Kidney (tissue), 14 donors: Measurements from ENCODE around the gene ZGPAT. TPM values are rescaled to one million over a fixed set of nuclear protein-coding genes. Genes with fewer than 3 reads are reported as not detected.

ENCODE experiments used
- DNase-seq, 5 donors: peaks; one replicate each; pipeline ENCODE4 v3.0.0-alpha.2; 2013 to 2020
- FAIRE-seq: peaks from 2 replicates; lab custom pipeline; 2012; peaks lifted over from hg19 to GRCh38; lab: Jason Lieb, UNC
- H3K27ac ChIP-seq, 2 donors: one replicate each; pipeline ENCODE4 v1.7.0; 2013; ENCODE audit warnings: low read depth in 2 of 2, low read length in 2 of 2, inconsistent platforms in 1 of 2
- H3K27me3 ChIP-seq: one replicate; pipeline ENCODE4 v1.7.1; 2013; ENCODE audit warnings: low read length, inconsistent platforms; ENCODE audit not compliant: control insufficient read depth, insufficient read depth
- H3K36me3 ChIP-seq, 3 donors: one replicate each; pipeline versions ENCODE4 v1.7.0 to v1.7.1; 2013; ENCODE audit warnings: low read length in 3 of 3, control low read depth in 1 of 3, inconsistent platforms in 1 of 3; ENCODE audit not compliant: insufficient read depth in 3 of 3, control insufficient read depth in 2 of 3
- H3K4me1 ChIP-seq, 3 donors: one replicate each; pipeline versions ENCODE4 v1.7.0 to v1.7.1; 2013; ENCODE audit warnings: low read length in 3 of 3, inconsistent platforms in 1 of 3, low read depth in 1 of 3; ENCODE audit not compliant: control insufficient read depth in 2 of 3, insufficient read depth in 2 of 3
- H3K4me3 ChIP-seq, 3 donors: one replicate each; pipeline versions ENCODE4 v1.7.0 to v1.8.1; 2013; ENCODE audit warnings: low read length in 3 of 3, control low read depth in 1 of 3, inconsistent platforms in 1 of 3
- H3K9ac ChIP-seq, 3 donors: one replicate each; pipeline versions ENCODE4 v1.7.0 to v1.7.1; 2013; ENCODE audit warnings: low read length in 3 of 3, control low read depth in 1 of 3, inconsistent platforms in 1 of 3
- H3K9me3 ChIP-seq, 3 donors: one replicate each; pipeline versions ENCODE4 v1.7.0 to v1.7.1; 2013; ENCODE audit warnings: low read length in 3 of 3, control low read depth in 1 of 3, inconsistent platforms in 1 of 3; ENCODE audit not compliant: control insufficient read depth in 2 of 3, insufficient read depth in 1 of 3
- intact Hi-C: fragments of 100-400 bp; cut with DNase I; formaldehyde crosslinking; loops from one replicate; pipeline ENCODE4 v1.11.1; 2022
- polyA plus RNA-seq: library from polyadenylated mRNA; stranded (reverse); fragments of 350-450 nt; fragmentation: Illumina TruSeq; extraction: RNeasy Lipid Tissue Mini Kit (QIAGEN cat#74804); gene quantifications from one replicate; pipeline ENCODE4 v1.2.3, GENCODE V29; 2014; ENCODE audit warnings: low read depth, low replicate concordance; ENCODE audit not compliant: insufficient read depth
- total RNA-seq: library from RNA; stranded (reverse); fragmentation: NEBNext Ultra II Directional; extraction: Animal tissue kit (Norgen Biotek cat#: 25700); gene quantifications from one replicate; pipeline ENCODE4 v1.2.1, GENCODE V29; 2021
- TF ChIP-seq, protein P1 (sequence below): IDR thresholded peaks from 3 replicates; pipeline ENCODE4 v1.5.1; 2012; ENCODE audit warnings: mild to moderate bottlenecking, moderate library complexity, borderline replicate concordance; ENCODE audit not compliant: insufficient read depth; ENCODE audit errors: extremely low read depth
- donor health status: control.
- donor health status: control.
- donor health status: control.
- donor health status: control.
- donor health status: control.
- donor health status: DM: yes; HTN: yes; CAD: no.
- donor health status: Normal renal cell carcinoma (clear cell type).

ZGPAT gene
- total and polyA plus RNA-seq, 2 donors from 2014 or later: 30.5 to 39.6 TPM

DNA sequence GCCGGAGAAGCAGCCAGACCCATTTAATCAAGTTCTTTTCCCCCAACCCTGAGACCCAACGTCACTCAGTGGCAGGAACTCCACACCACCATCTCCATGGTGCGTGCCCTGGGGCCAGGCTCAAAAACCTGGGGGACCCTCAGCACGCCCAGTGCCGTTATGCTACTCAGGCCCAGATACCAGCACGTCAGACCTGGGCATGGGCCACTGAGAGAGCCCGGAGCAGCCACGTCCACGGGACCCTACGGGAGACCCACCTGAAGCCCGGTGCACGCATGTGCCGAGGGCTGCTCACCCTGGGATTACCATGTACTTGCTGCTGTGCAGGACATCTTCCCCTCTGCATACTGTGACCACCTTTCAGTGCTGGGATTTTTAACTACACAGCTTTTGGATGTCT, 45.5 kb downstream of the ZGPAT start:
- Histone ChIP-seq H3K4me1 (peaks cover 0 to 3% (median 3%) of the 10 kb centered on the region in 3 donors), H3K27ac (no peak overlapping the region), H3K9me3 (no peaks in the 10 kb centered on the region), H3K4me3 (no peak overlapping the region), H3K9ac (no peak overlapping the region), H3K36me3 (no peaks in the 10 kb centered on the region), H3K27me3 (no peaks in the 10 kb centered on the region)
- FAIRE-seq (no peak), DNase-seq (no peak)
- TF ChIP-seq, protein P1, sequence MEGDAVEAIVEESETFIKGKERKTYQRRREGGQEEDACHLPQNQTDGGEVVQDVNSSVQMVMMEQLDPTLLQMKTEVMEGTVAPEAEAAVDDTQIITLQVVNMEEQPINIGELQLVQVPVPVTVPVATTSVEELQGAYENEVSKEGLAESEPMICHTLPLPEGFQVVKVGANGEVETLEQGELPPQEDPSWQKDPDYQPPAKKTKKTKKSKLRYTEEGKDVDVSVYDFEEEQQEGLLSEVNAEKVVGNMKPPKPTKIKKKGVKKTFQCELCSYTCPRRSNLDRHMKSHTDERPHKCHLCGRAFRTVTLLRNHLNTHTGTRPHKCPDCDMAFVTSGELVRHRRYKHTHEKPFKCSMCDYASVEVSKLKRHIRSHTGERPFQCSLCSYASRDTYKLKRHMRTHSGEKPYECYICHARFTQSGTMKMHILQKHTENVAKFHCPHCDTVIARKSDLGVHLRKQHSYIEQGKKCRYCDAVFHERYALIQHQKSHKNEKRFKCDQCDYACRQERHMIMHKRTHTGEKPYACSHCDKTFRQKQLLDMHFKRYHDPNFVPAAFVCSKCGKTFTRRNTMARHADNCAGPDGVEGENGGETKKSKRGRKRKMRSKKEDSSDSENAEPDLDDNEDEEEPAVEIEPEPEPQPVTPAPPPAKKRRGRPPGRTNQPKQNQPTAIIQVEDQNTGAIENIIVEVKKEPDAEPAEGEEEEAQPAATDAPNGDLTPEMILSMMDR: no peak
- intact Hi-C loops: no loop called here

DNA sequence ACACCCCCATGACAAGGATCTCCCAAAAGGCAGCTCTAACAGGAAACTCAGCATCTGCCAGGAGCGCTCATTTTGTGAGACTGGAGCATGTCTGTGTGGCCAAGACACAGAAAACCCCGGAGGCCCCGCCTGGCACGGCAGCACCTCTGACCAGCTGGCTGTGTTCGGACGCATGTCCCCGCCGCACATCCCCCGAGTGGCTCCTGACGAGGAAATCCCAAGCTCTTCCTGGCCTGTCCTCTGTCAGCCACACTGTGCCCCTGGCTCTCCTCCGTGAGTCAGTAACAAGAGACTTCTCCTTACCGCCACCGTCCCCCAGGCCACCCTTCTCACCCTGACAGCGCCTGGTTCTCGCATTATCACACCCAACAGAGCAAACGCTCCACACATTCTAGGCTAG, 46.2 kb downstream of the ZGPAT start:
- no peak for FAIRE-seq
- Histone ChIP-seq H3K4me3 (no peak overlapping the region), H3K27me3 (no peaks in the 10 kb centered on the region), H3K27ac (no peak overlapping the region), H3K9me3 (no peaks in the 10 kb centered on the region), H3K4me1 (peaks cover 0 to 3% (median 3%) of the 10 kb centered on the region in 3 donors), H3K36me3 (no peaks in the 10 kb centered on the region), H3K9ac (no peak overlapping the region)
- DNase-seq: no peak
- intact Hi-C loops: no loop called here
- TF ChIP-seq, protein P1: no peak

DNA sequence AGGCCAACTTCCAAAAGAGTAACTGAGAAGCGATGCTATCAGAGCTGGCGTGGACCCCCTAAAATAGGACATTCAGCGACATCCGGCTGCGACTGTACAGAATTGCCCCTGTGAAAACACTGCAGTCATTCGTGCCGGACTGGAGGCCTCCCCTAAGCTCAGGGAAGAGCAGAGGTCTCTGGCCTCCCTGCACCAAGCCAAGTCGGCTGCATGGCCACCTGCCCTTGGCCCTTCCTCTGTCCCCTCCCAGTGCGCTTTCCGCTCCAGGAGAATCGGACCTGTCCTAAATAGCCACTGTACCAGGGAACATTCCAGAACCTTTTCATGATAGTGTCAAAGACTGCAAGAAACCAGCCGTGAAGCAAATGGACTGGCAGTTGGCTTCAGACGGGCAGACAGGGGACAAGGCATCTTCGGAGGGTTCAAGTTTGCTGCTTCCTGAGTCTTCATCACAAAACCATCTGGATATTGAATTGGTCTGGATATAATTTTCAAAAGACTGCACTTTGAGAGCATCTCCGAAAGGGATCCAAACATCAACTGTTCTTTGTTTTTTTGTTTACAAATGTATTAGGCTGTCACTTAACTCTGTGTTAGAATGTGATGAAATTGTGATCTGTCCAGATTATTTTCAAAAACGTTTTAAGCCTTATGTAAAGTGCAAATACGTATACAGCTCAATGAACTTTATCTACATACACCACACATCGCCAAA, 48.3 kb downstream of the ZGPAT start:
- peak in 1 of 5 donors; percentile 50 for DNase-seq
- no peaks in the 10 kb centered on the region for H3K36me3 ChIP-seq
- TF ChIP-seq, protein P1: no peak
- H3K4me3 ChIP-seq: no peak overlapping the region
- H3K27me3 ChIP-seq: no peaks in the 10 kb centered on the region
- no peak overlapping the region for H3K27ac ChIP-seq
- intact Hi-C loops: no loop called here
- H3K9me3 ChIP-seq: no peaks in the 10 kb centered on the region
- FAIRE-seq: no peak
- H3K4me1 ChIP-seq: peaks cover 0 to 3% (median 3%) of the 10 kb centered on the region in 3 donors
- H3K9ac ChIP-seq: no peak overlapping the region

DNA sequence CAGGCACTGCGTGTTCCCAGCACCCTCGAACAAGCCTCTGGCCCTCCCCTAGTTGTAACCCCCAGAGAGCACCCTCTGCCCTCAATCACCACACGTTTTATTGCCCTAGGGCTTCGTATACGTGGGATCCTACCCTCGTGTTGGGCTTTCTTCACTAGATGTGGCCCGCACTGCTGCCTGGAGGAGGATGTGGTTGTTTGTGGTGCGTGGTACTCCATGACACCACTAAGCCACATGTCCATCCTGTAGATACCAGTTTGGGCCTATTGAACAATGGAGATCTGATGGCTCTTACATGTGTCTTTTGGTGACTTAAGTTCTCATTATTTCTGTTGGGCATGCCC, 48.8 kb downstream of the ZGPAT start:
- Histone ChIP-seq H3K27me3 (no peaks in the 10 kb centered on the region), H3K4me1 (peaks cover 0 to 3% (median 3%) of the 10 kb centered on the region in 3 donors), H3K27ac (no peak overlapping the region), H3K9me3 (no peaks in the 10 kb centered on the region), H3K9ac (no peak overlapping the region), H3K4me3 (no peak overlapping the region), H3K36me3 (no peaks in the 10 kb centered on the region)
- DNase-seq: no peak
- intact Hi-C loops: no loop called here
- no peak for FAIRE-seq
- TF ChIP-seq, protein P1: no peak
